Activated CD8-positive, alpha-beta T cell treated with anti-CD3 and anti-CD28 coated beads, Interleukin-2, amount 10 ng/mL, durations not matched to agents 7 days and 5 days (primary cell): ENCODE measurements around the gene DNAAF1. TPM values are rescaled to one million over a fixed set of nuclear protein-coding genes. Genes with fewer than 3 reads are reported as not detected.

Source experiments
- ATAC-seq: fragments of 150-1000 bp; cut with Tn5 transposase; one replicate; pipeline ENCODE4 v1.10.0; 2021; ENCODE audit warnings: moderate library complexity
- CTCF ChIA-PET: fragments of 350-600 bp; sonication (Branson Sonifier 250); formaldehyde crosslinking; loops from one replicate; lab custom pipeline; 2021; ENCODE audit warnings: antibody characterized with exemption; lab: Charles Lee
- POLR2A ChIA-PET: fragments of 350-600 bp; sonication (Branson Sonifier 250); formaldehyde crosslinking; loops from one replicate; lab custom pipeline; 2021; ENCODE audit warnings: antibody characterized with exemption; lab: Charles Lee
- DNase-seq: peaks from one replicate; pipeline ENCODE4 v3.0.0-alpha.2; 2020
- H3K27ac Mint-ChIP-seq: one replicate; pipeline ENCODE4 v1.8.0; 2021; ENCODE audit warnings: mild to moderate bottlenecking, mixed read lengths
- H3K27me3 Mint-ChIP-seq: one replicate; pipeline ENCODE4 v1.8.0; 2021; ENCODE audit warnings: low read depth, mixed read lengths
- H3K36me3 Mint-ChIP-seq: one replicate; pipeline ENCODE4 v1.8.0; 2021; ENCODE audit warnings: low read depth, mixed read lengths
- H3K4me1 Mint-ChIP-seq: one replicate; pipeline ENCODE4 v1.8.0; 2021; ENCODE audit warnings: low read depth, mixed read lengths
- H3K4me3 Mint-ChIP-seq: one replicate; pipeline ENCODE4 v1.8.0; 2021; ENCODE audit warnings: mild to moderate bottlenecking, mixed read lengths
- H3K9me3 Mint-ChIP-seq: one replicate; pipeline ENCODE4 v1.8.0; 2022; ENCODE audit warnings: mixed read lengths; ENCODE audit not compliant: insufficient read depth
- total RNA-seq, 2 experiments: library from RNA; stranded (reverse); gene quantifications; one replicate each; pipeline ENCODE4 v1.2.3, GENCODE V29; 2021

Gene DNAAF1
- total RNA-seq, 2 experiments from 2014 or later = not detected

- POLR2A ChIA-PET = no interaction called here
- CTCF ChIA-PET = interaction anchor here (1.5 to 1.6 kb wide), 2 partner anchors 86 to 106 kb away, joined by 3 to 4 read pairs; no protein-coding TSS in a partner anchor
- peaks cover 32% of the 10 kb centered on the region for H3K4me1 Mint-ChIP-seq
- no peaks in the 10 kb centered on the region for H3K27me3 Mint-ChIP-seq
- DNase-seq = no peak
- H3K9me3 Mint-ChIP-seq = no peaks in the 10 kb centered on the region
- no peak for ATAC-seq
- no peak within 1 kb of the TSS for H3K4me3 Mint-ChIP-seq
- no peak within 1 kb of the TSS for H3K27ac Mint-ChIP-seq
- H3K36me3 Mint-ChIP-seq = no peaks in the 10 kb centered on the region
Measured at GRCh38 chr16:84190731-84191388, 45.8 kb downstream of the DNAAF1 start, which contains the start of gene ADAD2. ADAD2 (plus strand) TSS chr16:84191157; CDS start chr16:84191231, 74 bp downstream.

GRCh38 chr16:84191466-84191865, 46.4 kb downstream of the DNAAF1 start:
- ChIA-PET CTCF (no interaction called here), POLR2A (no interaction called here)
- H3K4me1 Mint-ChIP-seq = peaks cover 27% of the 10 kb centered on the region
- no peaks in the 10 kb centered on the region for H3K36me3 Mint-ChIP-seq
- DNase-seq (no peak), ATAC-seq (no peak)
- no peaks in the 10 kb centered on the region for H3K9me3 Mint-ChIP-seq
- no peaks in the 10 kb centered on the region for H3K27me3 Mint-ChIP-seq
- H3K4me3 Mint-ChIP-seq = no peak overlapping the region
- no peak overlapping the region for H3K27ac Mint-ChIP-seq

DNA sequence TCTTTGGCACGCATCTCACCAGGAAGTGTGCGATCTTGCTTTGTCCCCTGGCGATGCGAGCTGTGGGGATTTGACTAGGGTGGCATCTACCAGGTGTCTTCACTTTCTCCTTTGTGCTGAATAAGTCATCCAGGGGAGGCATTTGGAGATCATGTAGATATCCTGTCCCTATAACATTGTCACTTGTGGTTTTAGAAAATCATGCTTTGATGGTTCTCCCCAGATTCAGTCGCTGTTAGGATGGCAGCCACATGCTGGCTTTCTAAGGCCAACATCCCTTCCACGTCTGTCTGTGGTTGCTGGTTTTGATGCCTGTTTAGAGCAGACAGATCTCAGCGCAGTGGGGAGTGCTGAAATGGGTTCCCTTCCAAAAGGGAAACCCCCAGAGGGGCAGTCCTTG, 48.4 kb downstream of the DNAAF1 start:
- DNase-seq (peak; percentile 30), ATAC-seq (peak; percentile 42)
- H3K4me1 Mint-ChIP-seq = peaks cover 20% of the 10 kb centered on the region
- ChIA-PET POLR2A (no interaction called here), CTCF (interaction anchor here (1.0 kb wide), 1 partner anchor 109 kb away, joined by 4 read pairs; no protein-coding TSS in a partner anchor)
- no peaks in the 10 kb centered on the region for H3K9me3 Mint-ChIP-seq
- H3K27me3 Mint-ChIP-seq = no peaks in the 10 kb centered on the region
- peak overlapping the region; percentile 48 for H3K4me3 Mint-ChIP-seq
- H3K36me3 Mint-ChIP-seq = no peaks in the 10 kb centered on the region
- peak overlapping the region; percentile 84 for H3K27ac Mint-ChIP-seq

DNA sequence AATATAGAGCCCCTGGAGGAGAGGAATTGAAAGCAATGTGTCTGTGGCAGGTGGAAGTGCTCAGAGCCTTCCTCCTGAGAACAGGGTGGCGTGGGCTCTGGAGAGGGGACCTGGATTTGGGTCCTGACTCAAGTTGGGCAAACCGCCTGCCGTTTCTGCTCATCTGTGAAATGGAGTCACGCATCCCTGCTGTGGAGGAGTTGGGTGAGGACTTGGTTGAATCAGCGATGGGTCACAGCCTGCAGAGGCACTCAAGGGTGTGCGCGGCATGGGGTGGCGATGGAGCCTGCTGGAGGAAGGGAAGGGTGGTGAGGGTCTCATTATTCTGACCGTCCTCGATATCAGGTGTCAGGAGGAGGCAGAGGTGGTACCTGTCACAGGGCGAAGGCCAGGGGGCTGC, 48.9 kb downstream of the DNAAF1 start:
- DNase-seq (no peak), ATAC-seq (peak; percentile 21)
- Mint-ChIP-seq H3K36me3 (no peaks in the 10 kb centered on the region), H3K4me3 (peak overlapping the region; percentile 48), H3K27me3 (peaks cover 1% of the 10 kb centered on the region), H3K4me1 (peaks cover 20% of the 10 kb centered on the region), H3K9me3 (no peaks in the 10 kb centered on the region), H3K27ac (peak overlapping the region; percentile 84)
- ChIA-PET POLR2A (no interaction called here), CTCF (interaction anchor here (1.1 kb wide), 2 partner anchors 128 to 312 kb away, joined by 3 to 5 read pairs; no protein-coding TSS in a partner anchor)

- POLR2A ChIA-PET = interaction anchor here (0.6 to 1.2 kb wide), 2 partner anchors 13 to 734 kb away, joined by 4 to 5 read pairs; no protein-coding TSS in a partner anchor
- CTCF ChIA-PET = interaction anchor here (0.6 to 1.1 kb wide), 4 partner anchors 106 to 312 kb away, joined by 3 to 5 read pairs (median 3); no protein-coding TSS in a partner anchor
- Mint-ChIP-seq H3K27me3 (peaks cover 2% of the 10 kb centered on the region), H3K4me3 (peak overlapping the region; percentile 48), H3K36me3 (no peaks in the 10 kb centered on the region), H3K4me1 (peaks cover 20% of the 10 kb centered on the region), H3K9me3 (no peaks in the 10 kb centered on the region), H3K27ac (peak overlapping the region; percentile 84)
- DNase-seq = peak; percentile 78
- ATAC-seq = peak; percentile 80
Measured at GRCh38 chr16:84194470-84195200, 49.5 kb downstream of the DNAAF1 start.

DNA sequence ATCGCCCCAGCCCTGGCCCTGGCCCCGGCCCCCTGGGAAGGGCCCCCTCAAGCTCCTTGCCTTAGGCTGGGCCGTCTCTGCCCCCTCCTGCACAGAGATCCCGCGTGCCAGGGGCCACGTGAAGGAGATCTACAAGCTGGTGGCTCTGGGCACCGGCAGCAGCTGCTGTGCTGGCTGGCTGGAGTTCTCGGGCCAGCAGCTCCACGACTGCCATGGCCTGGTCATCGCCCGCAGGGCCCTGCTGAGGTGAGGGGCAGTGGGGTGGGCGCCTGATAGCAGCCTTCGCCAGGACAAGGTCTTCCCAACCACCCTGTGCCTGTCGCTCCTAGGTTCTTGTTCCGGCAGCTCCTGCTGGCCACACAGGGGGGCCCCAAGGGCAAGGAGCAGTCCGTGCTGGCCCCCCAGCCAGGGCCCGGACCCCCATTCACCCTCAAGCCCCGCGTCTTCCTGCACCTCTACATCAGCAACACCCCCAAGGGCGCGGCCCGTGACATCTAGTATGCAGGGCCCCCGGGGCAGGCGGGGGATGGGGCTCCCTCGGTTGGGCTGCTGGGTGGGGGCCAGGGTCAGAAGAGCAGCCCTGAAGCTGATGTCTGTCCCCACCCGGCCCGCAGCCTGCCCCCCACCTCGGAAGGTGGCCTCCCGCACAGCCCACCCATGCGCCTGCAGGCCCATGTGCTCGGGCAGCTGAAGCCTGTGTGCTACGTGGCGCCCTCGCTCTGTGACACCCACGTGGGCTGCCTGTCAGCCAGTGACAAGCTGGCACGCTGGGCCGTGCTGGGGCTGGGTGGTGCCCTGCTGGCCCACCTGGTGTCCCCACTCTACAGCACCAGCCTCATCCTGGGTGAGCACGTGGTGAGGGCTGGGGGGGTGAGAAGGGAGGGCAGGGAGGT, 50.3 kb downstream of the DNAAF1 start:
- no peak for ATAC-seq
- Mint-ChIP-seq H3K4me1 (peaks cover 20% of the 10 kb centered on the region), H3K9me3 (no peaks in the 10 kb centered on the region), H3K36me3 (no peaks in the 10 kb centered on the region), H3K4me3 (no peak overlapping the region), H3K27ac (no peak overlapping the region), H3K27me3 (peaks cover 2% of the 10 kb centered on the region)
- no peak for DNase-seq
- ChIA-PET CTCF (interaction anchor here (0.6 to 1.5 kb wide), 5 partner anchors 8 to 311 kb away, joined by 3 to 5 read pairs (median 3); partner anchors contain the start of gene TAF1C), POLR2A (interaction anchor here (0.6 to 1.2 kb wide), 2 partner anchors 12 to 733 kb away, joined by 4 to 5 read pairs; no protein-coding TSS in a partner anchor)

DNA sequence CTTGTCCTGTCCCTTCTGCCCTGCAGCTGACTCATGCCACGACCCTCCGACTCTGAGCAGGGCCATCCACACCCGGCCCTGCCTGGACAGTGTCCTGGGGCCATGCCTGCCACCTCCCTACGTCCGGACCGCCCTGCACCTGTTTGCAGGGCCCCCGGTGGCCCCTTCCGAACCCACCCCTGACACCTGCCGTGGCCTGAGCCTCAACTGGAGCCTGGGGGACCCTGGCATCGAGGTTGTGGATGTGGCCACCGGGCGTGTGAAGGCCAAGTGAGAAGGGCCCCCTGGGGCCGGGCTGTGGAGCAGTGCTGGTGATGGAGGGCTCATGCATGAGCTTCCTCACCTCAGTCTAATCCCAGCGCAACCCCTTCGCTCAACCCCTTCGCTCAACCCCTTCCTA, 51.0 kb downstream of the DNAAF1 start:
- H3K36me3 Mint-ChIP-seq = no peaks in the 10 kb centered on the region
- POLR2A ChIA-PET = no interaction called here

DNA sequence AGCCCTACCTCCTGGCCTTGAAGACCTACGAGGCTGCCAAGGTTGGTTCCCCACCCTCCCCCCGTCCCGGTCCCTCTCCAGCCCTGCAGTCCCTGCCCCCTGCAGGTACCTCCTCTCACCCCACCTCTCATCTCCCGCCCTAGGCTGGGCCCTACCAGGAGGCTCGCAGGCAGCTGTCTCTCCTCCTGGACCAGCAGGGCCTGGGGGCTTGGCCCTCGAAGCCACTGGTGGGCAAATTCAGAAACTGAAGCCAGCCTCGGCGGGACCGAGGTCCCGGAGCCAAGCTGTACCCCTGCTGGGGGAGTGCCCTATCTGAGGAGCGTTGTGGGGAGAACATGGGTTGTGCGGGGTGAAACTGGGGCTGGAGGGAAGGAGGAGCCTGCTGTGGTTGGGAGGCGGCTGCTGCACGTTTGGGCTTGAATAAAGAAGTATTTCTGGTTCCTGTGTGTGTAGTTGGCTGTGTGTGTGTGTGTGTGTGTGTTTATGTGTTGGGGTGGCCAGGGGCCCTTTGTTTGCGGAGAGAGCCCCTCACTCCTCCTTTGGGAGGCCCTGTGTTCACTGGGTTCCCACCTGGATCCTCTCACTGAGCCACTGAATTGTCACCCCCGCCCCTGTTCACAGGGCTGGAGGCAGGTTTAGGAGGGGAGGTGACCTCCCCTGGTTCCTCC, 51.8 kb downstream of the DNAAF1 start:
- Mint-ChIP-seq H3K4me1 (peaks cover 20% of the 10 kb centered on the region), H3K27me3 (peaks cover 2% of the 10 kb centered on the region), H3K4me3 (no peak overlapping the region), H3K9me3 (no peaks in the 10 kb centered on the region), H3K27ac (peak overlapping the region; percentile 19), H3K36me3 (no peaks in the 10 kb centered on the region)
- POLR2A ChIA-PET = no interaction called here
- DNase-seq = no peak
- CTCF ChIA-PET = interaction anchor here (1.5 kb wide), 1 partner anchor 10 kb away, joined by 5 read pairs; the partner anchor contains the start of gene TAF1C
- no peak for ATAC-seq

More for the DNA sequence above, 51.0 kb downstream of the DNAAF1 start:
- H3K4me1 Mint-ChIP-seq = peaks cover 20% of the 10 kb centered on the region
- H3K9me3 Mint-ChIP-seq = no peaks in the 10 kb centered on the region
- no peak for DNase-seq
- H3K27ac Mint-ChIP-seq = no peak overlapping the region
- ATAC-seq = no peak
- no peak overlapping the region for H3K4me3 Mint-ChIP-seq
- CTCF ChIA-PET = interaction anchor here (1.5 kb wide), 1 partner anchor 9 kb away, joined by 5 read pairs; the partner anchor contains the start of gene TAF1C
- H3K27me3 Mint-ChIP-seq = peaks cover 2% of the 10 kb centered on the region

DNA sequence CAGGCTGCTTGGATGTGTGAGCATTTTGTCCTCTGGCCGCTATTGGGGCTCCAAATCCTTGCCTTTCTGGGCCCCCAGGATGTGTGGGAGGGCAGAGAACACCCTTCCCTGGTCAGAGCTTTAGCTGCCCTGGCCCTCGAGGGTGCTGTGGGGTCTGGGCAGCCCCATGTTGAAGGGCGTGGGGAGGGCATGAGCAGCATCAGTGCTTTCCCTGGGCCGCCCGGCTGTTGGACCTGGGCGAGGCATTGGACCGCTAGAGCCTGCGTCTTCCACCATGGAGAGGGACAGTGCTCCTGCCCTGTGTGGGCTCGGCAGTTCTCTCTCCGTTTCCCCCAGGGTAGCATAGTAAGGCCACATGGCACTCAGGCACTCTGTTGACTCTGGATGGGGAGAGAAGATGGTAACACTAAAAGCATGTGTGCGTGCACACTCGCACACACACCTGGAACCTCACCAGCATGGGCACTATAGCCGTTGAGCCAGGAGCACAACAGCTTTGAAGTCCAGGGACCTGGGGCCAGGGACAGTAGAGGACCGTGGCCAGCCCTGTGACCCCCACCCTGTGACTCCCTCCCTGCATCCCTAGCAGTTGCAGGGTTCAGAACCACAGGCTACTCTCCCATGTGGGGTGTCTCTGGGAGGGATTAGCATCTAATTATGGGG, 52.5 kb downstream of the DNAAF1 start:
- H3K4me1 Mint-ChIP-seq = peaks cover 20% of the 10 kb centered on the region

DNA sequence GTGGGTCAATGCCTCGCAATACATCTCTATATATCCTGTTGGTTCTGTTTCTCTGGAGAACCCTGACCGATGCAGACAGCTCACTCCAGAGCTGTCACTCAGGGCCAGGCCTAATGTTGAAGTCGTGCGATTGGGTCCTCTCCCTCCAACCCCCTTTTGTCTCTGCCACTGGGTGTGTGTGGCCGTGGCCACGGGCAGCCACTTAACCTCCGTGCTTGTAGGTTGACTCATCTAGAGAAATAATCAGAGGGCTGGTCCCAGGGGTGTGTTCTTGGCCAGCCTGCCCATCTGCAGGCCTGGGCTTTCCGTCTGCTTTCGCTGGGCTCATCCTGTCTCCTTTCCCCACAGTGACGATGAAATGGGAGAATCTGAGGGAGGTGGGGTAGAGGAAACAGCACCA, 53.3 kb downstream of the DNAAF1 start:
- POLR2A ChIA-PET = no interaction called here
- no peak for DNase-seq
- H3K9me3 Mint-ChIP-seq = no peaks in the 10 kb centered on the region
- no peaks in the 10 kb centered on the region for H3K36me3 Mint-ChIP-seq
- CTCF ChIA-PET = no interaction called here
- H3K4me1 Mint-ChIP-seq = peaks cover 14% of the 10 kb centered on the region
- ATAC-seq = no peak
- H3K4me3 Mint-ChIP-seq = no peak overlapping the region
- peaks cover 2% of the 10 kb centered on the region for H3K27me3 Mint-ChIP-seq
- H3K27ac Mint-ChIP-seq = peak overlapping the region; percentile 15

More for the DNA sequence above, 52.5 kb downstream of the DNAAF1 start:
- CTCF ChIA-PET = no interaction called here
- H3K4me3 Mint-ChIP-seq = no peak overlapping the region
- no peaks in the 10 kb centered on the region for H3K9me3 Mint-ChIP-seq
- POLR2A ChIA-PET = no interaction called here
- H3K36me3 Mint-ChIP-seq = no peaks in the 10 kb centered on the region
- ATAC-seq (no peak), DNase-seq (no peak)
- H3K27ac Mint-ChIP-seq = no peak overlapping the region
- H3K27me3 Mint-ChIP-seq = peaks cover 2% of the 10 kb centered on the region
